Activated gamma-delta T cell treated with anti-CD3 and anti-CD28 coated beads, Interleukin-2, amount 50 U/mL, for 16 hours (primary cell): ENCODE measurements around the gene OGT.
"Not testable (repeated sequence)": the region's sequence is repeated elsewhere in the genome, so short reads cannot be mapped to it uniquely, and the experiment has no call there.

Experiments used
- DNase-seq: peaks from one replicate; pipeline ENCODE4 v3.0.0-alpha.2; 2020; ENCODE audit warnings: low read depth

OGT gene

GRCh38 chrX:71586929-71587328 is 54.0 kb downstream of the OGT start:
- DNase-seq: no peak

- not testable (repeated sequence) for DNase-seq
These were observed 60.3 kb downstream of the OGT start for GRCh38 chrX:71593210-71593609.

- no peak for DNase-seq
These were observed 67.1 kb downstream of the OGT start for GRCh38 chrX:71599965-71600364.

- no peak for DNase-seq
These were observed 70.7 kb downstream of the OGT start for GRCh38 chrX:71603618-71604017.

GRCh38 chrX:71604141-71604540 is 71.2 kb downstream of the OGT start:
- DNase-seq: no peak

- DNase-seq: no peak
These were observed 72.1 kb downstream of the OGT start for GRCh38 chrX:71604796-71605568.

GRCh38 chrX:71606536-71607216 is 73.8 kb downstream of the OGT start:
- peak; percentile 34 for DNase-seq

- no peak for DNase-seq
These were observed 74.6 kb downstream of the OGT start for GRCh38 chrX:71607488-71607887.

- DNase-seq: no peak
These were observed 76.3 kb downstream of the OGT start for GRCh38 chrX:71609095-71609750.

- not testable (repeated sequence) for DNase-seq
These were observed 78.8 kb downstream of the OGT start for GRCh38 chrX:71611736-71612135.

GRCh38 chrX:71612256-71612655 is 79.4 kb downstream of the OGT start:
- no peak for DNase-seq

GRCh38 chrX:71615056-71615455 is 82.2 kb downstream of the OGT start:
- DNase-seq: no peak

GRCh38 chrX:71615954-71616353 is 83.0 kb downstream of the OGT start:
- DNase-seq: no peak

- DNase-seq: peak; percentile 36
These were observed 84.0 kb downstream of the OGT start for GRCh38 chrX:71616672-71617529.

GRCh38 chrX:71617742-71618141 is 84.8 kb downstream of the OGT start:
- DNase-seq: no peak

GRCh38 chrX:71618303-71618721 is 85.4 kb downstream of the OGT start, which contains the start of gene CXCR3:
CXCR3 (minus strand) TSS chrX:71618511; CDS start chrX:71618449, 62 bp downstream.
- DNase-seq: peak; percentile 60

- DNase-seq: no peak
These were observed 85.9 kb downstream of the OGT start for GRCh38 chrX:71618787-71619186.

- DNase-seq: peak; percentile 39
These were observed 86.3 kb downstream of the OGT start for GRCh38 chrX:71619193-71619592.

- DNase-seq: no peak
These were observed 87.1 kb downstream of the OGT start for GRCh38 chrX:71619986-71620385.

- DNase-seq: no peak
These were observed 88.7 kb downstream of the OGT start for GRCh38 chrX:71621603-71622002.

GRCh38 chrX:71622032-71622575 is 89.2 kb downstream of the OGT start:
- DNase-seq: no peak
